Measurements from ENCODE around the gene PANX1.

GRCh38 chr11:94125407-94126115 lies 3.1 kb upstream of the PANX1 start:
- TF ChIP-seq, protein P1, sequence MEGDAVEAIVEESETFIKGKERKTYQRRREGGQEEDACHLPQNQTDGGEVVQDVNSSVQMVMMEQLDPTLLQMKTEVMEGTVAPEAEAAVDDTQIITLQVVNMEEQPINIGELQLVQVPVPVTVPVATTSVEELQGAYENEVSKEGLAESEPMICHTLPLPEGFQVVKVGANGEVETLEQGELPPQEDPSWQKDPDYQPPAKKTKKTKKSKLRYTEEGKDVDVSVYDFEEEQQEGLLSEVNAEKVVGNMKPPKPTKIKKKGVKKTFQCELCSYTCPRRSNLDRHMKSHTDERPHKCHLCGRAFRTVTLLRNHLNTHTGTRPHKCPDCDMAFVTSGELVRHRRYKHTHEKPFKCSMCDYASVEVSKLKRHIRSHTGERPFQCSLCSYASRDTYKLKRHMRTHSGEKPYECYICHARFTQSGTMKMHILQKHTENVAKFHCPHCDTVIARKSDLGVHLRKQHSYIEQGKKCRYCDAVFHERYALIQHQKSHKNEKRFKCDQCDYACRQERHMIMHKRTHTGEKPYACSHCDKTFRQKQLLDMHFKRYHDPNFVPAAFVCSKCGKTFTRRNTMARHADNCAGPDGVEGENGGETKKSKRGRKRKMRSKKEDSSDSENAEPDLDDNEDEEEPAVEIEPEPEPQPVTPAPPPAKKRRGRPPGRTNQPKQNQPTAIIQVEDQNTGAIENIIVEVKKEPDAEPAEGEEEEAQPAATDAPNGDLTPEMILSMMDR (IDR thresholded peaks at IDR 0.05): no peak
- no peak for TF ChIP-seq POLR2A (IDR thresholded peaks at IDR 0.05)
- no peak for TF ChIP-seq POLR2AphosphoS5 (IDR thresholded peaks at IDR 0.05)
- no peak for TF ChIP-seq EP300 (IDR thresholded peaks at IDR 0.05)
